ENCODE results near the gene ESPNL.

The ESPNL gene

DNA sequence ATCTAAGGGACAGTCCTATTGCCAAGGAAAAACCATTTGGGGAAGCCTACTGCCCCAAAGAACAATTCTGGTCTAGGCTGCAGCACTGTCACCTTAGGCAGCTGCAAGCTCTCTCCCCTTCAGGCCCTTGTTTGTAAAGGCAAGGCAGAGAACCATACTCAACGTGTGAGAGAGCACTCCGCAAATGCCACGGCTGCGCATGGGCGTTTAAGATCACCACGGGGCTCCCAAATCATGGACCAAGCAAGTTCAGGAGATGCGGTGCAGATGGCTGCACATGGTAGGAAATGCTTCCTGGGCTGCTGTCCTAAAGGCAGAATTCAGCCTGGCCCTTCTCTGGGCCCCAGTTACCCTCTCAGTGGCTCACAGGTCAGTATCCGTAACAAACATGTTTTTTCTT is 74.2 kb downstream of the ESPNL start:
- DNase-seq: no peak

DNA sequence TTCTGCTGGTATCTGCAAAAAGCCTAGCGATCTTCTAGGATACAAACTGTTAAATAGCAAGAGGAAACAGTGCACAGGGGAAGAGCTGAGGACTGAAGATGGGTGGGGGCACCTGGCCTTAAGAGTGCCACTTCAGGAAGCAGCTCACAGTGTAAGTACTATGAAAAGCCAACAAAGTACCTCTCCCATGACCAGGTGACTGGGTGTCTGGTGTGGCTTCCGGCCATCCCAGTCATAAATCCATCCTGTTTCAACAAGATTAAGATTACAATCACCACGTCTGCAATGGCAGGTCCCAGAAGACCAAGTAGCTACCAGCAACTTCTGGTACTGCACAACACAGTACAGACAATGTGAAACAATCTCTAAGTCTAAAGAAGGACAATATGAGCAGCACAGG is 74.6 kb downstream of the ESPNL start:
- no peak for DNase-seq

DNA sequence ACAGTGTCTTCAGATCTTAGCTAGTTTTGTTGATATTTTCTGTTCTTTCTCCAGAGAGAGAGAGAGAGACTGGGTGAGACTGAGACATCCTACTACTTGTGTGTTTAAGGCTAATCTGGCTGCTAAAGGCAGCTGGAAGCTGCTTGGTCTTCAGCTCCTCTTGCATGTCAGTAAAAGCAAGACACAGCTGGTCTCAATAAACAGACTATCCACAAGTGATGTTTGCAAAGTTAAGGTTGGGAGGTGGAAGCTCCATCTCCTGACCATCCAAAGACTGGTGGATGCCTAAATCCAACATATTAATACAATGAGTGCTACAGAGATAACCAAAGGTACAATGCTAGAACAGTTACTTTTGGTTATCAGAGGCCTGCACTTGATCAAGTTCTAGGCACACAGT is 76.5 kb downstream of the ESPNL start:
- no peak for DNase-seq

DNA sequence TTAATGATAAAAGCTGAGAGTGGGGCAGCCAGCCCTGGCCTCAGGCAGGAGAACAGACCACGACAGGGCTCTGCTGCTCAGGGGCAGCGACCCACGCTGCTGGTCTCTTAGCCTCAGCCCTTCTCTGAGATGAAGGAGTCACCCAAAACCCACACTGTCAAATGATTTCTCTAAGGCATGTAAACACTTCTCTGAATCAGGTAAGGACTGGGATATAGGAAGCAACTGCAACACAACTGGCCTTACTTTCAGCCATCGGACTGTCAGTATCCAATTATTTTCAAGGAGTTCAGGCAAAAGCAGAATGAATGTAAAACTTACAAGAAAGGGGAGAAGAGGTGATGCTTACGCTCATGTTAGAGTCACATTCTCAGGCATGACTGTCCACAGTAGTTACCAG is 80.4 kb downstream of the ESPNL start:
- no peak for DNase-seq

DNA sequence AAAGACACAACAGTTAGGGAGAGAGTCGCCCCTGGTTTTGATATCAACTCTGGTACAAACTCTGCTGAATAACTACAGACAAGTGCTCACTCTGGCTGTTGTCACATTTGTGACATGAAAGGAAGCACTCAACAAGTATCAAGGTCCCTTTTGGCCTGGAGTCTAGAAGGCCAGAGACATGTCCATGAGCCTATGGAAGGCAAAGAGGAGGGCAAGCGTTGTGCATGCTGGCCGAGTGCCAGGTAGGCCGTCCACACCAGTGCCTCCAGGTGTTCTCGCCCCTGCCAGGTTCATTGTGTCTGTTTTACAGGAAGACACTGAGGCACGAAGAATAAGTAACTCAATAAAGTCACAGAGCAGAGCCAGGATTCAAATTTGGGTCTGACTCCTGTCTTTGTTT is 82.2 kb downstream of the ESPNL start:
- DNase-seq: no peak
